EL (cell line): ENCODE data around the gene KCNJ4.

Source experiments
- DNase-seq: peaks from one replicate; pipeline ENCODE4 v3.0.0-alpha.2; 2016

KCNJ4 gene

DNA sequence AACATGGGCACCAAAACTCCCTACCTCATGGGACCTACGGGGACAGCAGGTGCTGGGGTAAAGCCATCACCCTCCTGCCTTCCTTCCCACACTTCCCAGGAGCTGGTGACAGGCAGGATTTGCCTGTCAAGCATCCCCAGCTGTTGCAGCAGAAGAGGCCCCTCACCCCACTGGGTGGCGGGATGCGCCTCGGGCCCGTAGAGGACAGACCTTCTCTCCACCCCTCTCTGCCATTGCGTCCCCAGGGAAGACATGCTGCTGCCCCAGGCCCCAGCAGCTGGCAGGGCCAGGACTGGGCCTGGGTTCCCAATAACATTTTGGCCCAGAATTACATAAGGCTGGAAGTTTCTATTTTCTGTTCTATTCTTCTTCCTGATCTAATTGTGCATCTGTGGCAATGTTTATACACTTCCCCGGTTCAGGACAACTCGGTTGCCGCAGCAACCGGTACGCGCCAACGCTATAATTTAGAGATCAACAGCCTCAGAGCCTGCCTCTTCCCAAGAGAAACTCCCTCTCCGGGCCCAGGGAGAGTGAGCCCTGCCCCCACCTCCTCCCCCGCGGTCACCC lies 25.4 kb downstream of the KCNJ4 start:
- no peak for DNase-seq

DNA sequence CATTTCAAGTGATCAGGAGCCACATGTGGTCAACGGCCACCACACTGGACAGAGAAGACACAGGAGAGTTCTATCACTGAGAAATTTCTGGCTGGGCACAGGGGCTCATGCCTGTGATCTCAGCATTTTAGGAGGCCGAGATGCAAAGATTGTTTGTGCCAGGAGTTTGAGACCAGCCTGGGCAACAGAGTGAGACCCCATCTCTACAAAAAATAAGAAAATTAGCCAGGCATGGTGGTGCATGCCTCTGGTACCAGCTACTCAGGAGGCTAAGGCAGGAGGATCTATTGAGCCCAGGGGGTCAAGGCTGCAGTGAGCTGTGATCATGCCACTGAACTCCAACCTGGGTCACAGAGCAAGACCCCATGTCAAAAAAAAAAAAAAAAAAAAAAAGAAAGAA lies 26.3 kb downstream of the KCNJ4 start:
- no peak for DNase-seq

GRCh38 chr22:38427940-38428339 lies 27.1 kb downstream of the KCNJ4 start:
- DNase-seq, result no peak

GRCh38 chr22:38427465-38427864 lies 27.5 kb downstream of the KCNJ4 start:
- no peak for DNase-seq

DNA sequence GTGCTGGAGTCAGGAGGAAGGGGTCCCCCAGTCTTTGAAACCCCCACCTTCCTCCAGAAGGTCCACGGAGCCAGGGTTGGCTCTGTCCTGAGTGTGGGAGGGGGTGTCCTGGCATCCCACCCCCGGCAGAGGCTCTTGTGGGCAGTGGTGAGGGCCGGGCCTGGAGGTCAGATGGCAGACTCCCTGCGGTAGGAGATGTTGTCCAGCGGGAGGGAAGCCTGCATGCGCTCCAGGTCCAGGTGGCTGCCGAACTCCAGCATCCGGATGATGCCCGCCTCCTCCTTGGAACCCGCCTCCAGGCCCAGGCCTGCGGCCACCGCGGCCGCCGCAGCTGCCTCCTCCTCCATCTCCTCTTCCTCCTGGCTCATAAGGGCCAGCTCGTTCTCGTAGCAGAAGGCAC lies 28.4 kb downstream of the KCNJ4 start:
- DNase-seq, result no peak

GRCh38 chr22:38424525-38425080 lies 30.4 kb downstream of the KCNJ4 start:
- no peak for DNase-seq

- no peak for DNase-seq
These were observed 31.2 kb downstream of the KCNJ4 start for GRCh38 chr22:38423512-38424503.

DNA sequence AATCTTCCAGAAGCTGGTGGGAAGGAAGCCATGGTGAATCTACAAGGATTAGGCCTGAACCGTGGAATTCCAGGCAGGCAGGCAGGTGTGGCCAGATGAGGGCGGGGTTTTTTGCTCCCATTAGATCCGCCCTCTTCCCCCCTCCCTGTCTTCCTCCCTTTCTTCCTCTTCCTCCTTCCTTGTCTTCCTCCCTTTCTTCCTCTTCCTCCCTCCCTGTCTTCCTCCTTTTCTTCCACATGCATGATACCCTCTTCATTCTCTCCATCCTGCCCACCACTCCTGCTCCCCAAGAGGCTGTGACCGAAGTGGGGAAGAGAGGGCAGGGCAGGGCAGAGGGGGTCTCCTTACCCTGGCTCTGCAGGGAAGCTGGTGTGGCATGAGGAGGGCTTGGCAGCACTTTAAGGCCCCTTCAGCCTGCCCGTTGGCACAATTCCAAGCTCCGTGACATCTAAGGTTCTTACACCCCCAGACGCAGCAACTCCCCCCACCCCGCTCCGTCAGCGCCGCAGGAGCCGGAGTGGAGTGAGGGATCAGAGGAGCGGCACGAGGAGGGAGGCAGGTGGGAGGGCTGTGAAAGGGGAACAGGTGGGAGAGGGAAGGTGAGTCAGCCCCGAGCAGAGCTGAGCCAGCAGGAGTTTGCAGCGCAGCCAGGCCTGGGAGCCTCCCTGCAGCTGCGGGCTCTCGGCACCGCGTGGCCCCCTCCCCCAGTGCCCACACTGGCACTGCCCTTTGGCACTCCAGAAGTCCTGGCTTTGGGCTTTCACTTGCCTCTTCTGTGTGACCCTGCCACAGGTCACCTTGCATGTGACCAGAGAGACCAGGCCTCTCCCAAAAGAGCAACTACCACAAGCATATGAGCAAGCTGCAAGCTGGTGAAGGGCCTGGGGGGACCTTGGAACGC lies 32.1 kb downstream of the KCNJ4 start:
- no peak for DNase-seq

DNA sequence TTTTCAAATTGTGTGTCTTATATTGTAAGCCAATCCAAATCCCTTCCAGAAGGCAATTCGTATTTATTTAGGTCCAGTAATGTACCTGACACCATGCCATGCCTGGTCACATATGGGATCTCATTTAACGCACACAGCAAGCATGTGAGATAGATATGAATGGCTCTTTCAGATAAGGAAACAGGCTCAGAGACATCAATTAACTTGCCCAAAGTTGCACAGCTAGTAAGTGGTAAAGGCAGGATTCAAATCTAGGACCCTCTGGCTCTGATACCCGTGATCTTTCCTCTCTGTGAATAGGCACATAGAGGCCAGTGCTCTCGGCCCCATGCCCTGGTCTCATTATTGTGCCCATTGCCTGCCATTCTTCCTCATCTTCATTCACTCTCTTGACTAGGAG lies 34.3 kb downstream of the KCNJ4 start:
- DNase-seq, result no peak

DNA sequence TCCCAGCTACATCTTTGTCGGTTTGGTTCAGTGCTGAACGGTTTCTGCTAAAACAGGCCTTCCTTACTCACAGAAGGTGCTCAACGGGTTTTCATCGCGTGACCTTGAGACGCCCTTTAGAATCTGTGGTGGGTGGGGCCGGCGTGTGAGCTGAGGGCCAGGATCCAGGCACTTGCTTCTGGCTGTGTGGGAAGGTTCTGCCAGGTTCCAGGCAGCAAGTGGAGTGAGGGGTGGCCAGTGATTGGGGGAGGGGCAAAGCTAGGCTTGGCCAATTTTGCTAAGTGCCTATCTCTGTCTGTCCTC lies 35.2 kb downstream of the KCNJ4 start:
- no peak for DNase-seq

GRCh38 chr22:38419121-38419857 lies 35.7 kb downstream of the KCNJ4 start:
- no peak for DNase-seq

- DNase-seq, result no peak
These were observed 36.4 kb downstream of the KCNJ4 start for GRCh38 chr22:38418589-38418988.

- DNase-seq, result no peak
These were observed 37.5 kb downstream of the KCNJ4 start for GRCh38 chr22:38417252-38418060.

GRCh38 chr22:38416621-38417251 lies 38.3 kb downstream of the KCNJ4 start:
- no peak for DNase-seq

GRCh38 chr22:38415561-38416321 lies 39.3 kb downstream of the KCNJ4 start:
- DNase-seq, result no peak

GRCh38 chr22:38415046-38415445 lies 40.0 kb downstream of the KCNJ4 start:
- DNase-seq, result no peak

GRCh38 chr22:38414009-38414395 lies 41.0 kb downstream of the KCNJ4 start:
- no peak for DNase-seq

- no peak for DNase-seq
These were observed 41.7 kb downstream of the KCNJ4 start for GRCh38 chr22:38413085-38414008.

GRCh38 chr22:38412435-38413084 lies 42.4 kb downstream of the KCNJ4 start:
- DNase-seq, result no peak
